HCT116 (cell line): ENCODE results near the gene CELF4.

Experiments
- FOSL1 ChIP-seq: IDR thresholded peaks from 2 replicates; pipeline ENCODE4 v1.6.1; 2012; ENCODE audit warnings: low read depth
- POLR2A ChIP-seq: IDR thresholded peaks from 2 replicates; pipeline ENCODE4 v1.7.0; 2011; ENCODE audit warnings: borderline replicate concordance; ENCODE audit not compliant: insufficient read depth, insufficient read length; ENCODE audit errors: extremely low read depth
- POLR2AphosphoS5 ChIP-seq: IDR thresholded peaks from 2 replicates; pipeline ENCODE4 v1.6.1; 2011; ENCODE audit warnings: mild to moderate bottlenecking, low read depth, low read length, moderate library complexity
- SRF ChIP-seq: IDR thresholded peaks from 2 replicates; pipeline ENCODE4 v1.6.1; 2012; ENCODE audit warnings: low read depth
- TF ChIP-seq, protein P1 (sequence below): IDR thresholded peaks from 2 replicates; pipeline ENCODE4 v1.6.1; 2012
- TF ChIP-seq, protein P2 (sequence below), 3 experiments: fragments of 200-600 bp in 1 of 3; sonication (generic) in 1 of 3; IDR thresholded peaks in 2 of 3; conservative IDR thresholded peaks in 1 of 3; 2 replicates each; pipeline ENCODE4 v1.5.1; 2012 to 2017; ENCODE audit warnings: low read depth in 2 of 3, low read length in 2 of 3, antibody characterized with exemption in 1 of 3, borderline replicate concordance in 1 of 3, control low read depth in 1 of 3, mild to moderate bottlenecking in 1 of 3, mixed read lengths in 1 of 3, mixed run types in 1 of 3, moderate library complexity in 1 of 3; ENCODE audit not compliant: insufficient read depth in 1 of 3
- TF ChIP-seq, protein P3 (sequence below): IDR thresholded peaks from 2 replicates; pipeline ENCODE4 v1.6.1; 2011; ENCODE audit warnings: mild to moderate bottlenecking, low read length, moderate library complexity; ENCODE audit not compliant: insufficient replicate concordance; ENCODE audit errors: extremely low read depth

DNA sequence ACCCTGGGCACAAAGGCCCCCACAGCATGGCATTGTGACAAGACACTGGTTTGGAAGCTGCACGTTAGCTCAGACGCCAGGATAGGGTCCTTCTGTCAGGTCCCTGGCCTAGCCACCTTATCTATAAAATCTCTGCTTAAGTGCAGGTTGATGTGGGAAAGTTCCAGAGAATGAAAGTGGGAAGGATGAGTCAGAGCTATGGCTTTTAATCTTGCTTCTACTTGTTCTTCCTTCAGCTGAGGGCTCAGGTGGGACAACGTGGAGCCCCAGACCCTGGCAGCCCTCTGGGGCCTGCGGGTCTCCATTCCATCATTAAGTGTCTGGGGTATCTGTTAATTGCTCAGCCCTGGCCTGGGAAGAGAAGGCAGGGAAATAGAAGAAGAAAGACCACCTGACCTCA, 64.5 kb downstream of the CELF4 start:
- TF ChIP-seq, protein P1, sequence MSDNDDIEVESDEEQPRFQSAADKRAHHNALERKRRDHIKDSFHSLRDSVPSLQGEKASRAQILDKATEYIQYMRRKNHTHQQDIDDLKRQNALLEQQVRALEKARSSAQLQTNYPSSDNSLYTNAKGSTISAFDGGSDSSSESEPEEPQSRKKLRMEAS, result no peak
- TF ChIP-seq, protein P2, sequence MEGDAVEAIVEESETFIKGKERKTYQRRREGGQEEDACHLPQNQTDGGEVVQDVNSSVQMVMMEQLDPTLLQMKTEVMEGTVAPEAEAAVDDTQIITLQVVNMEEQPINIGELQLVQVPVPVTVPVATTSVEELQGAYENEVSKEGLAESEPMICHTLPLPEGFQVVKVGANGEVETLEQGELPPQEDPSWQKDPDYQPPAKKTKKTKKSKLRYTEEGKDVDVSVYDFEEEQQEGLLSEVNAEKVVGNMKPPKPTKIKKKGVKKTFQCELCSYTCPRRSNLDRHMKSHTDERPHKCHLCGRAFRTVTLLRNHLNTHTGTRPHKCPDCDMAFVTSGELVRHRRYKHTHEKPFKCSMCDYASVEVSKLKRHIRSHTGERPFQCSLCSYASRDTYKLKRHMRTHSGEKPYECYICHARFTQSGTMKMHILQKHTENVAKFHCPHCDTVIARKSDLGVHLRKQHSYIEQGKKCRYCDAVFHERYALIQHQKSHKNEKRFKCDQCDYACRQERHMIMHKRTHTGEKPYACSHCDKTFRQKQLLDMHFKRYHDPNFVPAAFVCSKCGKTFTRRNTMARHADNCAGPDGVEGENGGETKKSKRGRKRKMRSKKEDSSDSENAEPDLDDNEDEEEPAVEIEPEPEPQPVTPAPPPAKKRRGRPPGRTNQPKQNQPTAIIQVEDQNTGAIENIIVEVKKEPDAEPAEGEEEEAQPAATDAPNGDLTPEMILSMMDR (IDR thresholded peaks at IDR 0.05 in 2 of 3, conservative IDR thresholded peaks at IDR 0.05 in 1 of 3; ENCODE audit: borderline replicate concordance in 1 of 3, insufficient read depth in 1 of 3, low read depth in 2 of 3, low read length in 2 of 3), result no peak
- TF ChIP-seq, protein P3, sequence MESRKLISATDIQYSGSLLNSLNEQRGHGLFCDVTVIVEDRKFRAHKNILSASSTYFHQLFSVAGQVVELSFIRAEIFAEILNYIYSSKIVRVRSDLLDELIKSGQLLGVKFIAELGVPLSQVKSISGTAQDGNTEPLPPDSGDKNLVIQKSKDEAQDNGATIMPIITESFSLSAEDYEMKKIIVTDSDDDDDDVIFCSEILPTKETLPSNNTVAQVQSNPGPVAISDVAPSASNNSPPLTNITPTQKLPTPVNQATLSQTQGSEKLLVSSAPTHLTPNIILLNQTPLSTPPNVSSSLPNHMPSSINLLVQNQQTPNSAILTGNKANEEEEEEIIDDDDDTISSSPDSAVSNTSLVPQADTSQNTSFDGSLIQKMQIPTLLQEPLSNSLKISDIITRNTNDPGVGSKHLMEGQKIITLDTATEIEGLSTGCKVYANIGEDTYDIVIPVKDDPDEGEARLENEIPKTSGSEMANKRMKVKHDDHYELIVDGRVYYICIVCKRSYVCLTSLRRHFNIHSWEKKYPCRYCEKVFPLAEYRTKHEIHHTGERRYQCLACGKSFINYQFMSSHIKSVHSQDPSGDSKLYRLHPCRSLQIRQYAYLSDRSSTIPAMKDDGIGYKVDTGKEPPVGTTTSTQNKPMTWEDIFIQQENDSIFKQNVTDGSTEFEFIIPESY, result no peak
- TF ChIP-seq FOSL1 (no peak), SRF (no peak), POLR2AphosphoS5 (no peak), POLR2A (no peak)
